WTC11 (cell line): ENCODE results near the gene POLDIP3.

Source experiments
- CDX4 ChIP-seq: fragments of 250-450 bp; sonication (Bioruptor Pico); IDR thresholded peaks from 2 replicates; pipeline ENCODE4 v1.9.0; 2021; ENCODE audit warnings: moderate library complexity, mild to moderate bottlenecking, inconsistent platforms, borderline replicate concordance
- CREB1 ChIP-seq: sonication (generic); formaldehyde crosslinking; IDR thresholded peaks from 2 replicates; pipeline ENCODE4 v1.8.0; 2023; ENCODE audit warnings: mild to moderate bottlenecking, missing genetic modification reagents
- TF ChIP-seq, protein P1 (sequence below): fragments of 200-600 bp; IDR thresholded peaks from 2 replicates; pipeline ENCODE4 v1.8.0; 2022; ENCODE audit warnings: antibody characterized with exemption
- TF ChIP-seq, protein P2 (sequence below): sonication (generic); formaldehyde crosslinking; IDR thresholded peaks from 2 replicates; pipeline ENCODE4 v1.8.1; 2023; ENCODE audit warnings: mild to moderate bottlenecking, missing genetic modification reagents

DNA sequence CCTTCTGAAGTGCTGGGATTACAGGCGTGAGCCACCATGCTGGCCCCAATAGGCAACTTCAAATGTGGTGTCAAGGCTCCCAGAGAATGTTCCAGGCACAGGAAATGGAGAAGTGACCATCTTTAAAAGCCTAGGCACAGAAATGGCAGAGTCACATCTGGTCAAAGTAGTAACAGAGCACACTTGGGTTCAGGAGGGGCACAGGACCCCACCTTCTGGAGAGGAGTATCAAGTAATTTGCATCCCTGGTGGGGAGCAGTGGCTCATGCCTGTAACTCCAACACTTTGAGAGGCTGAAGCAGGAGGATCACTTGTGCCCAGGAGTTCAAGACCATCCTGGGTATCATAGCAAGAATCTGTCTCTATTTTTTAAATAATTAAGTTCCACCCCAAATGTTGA, 31.7 kb downstream of the POLDIP3 start:
- TF ChIP-seq, protein P1, sequence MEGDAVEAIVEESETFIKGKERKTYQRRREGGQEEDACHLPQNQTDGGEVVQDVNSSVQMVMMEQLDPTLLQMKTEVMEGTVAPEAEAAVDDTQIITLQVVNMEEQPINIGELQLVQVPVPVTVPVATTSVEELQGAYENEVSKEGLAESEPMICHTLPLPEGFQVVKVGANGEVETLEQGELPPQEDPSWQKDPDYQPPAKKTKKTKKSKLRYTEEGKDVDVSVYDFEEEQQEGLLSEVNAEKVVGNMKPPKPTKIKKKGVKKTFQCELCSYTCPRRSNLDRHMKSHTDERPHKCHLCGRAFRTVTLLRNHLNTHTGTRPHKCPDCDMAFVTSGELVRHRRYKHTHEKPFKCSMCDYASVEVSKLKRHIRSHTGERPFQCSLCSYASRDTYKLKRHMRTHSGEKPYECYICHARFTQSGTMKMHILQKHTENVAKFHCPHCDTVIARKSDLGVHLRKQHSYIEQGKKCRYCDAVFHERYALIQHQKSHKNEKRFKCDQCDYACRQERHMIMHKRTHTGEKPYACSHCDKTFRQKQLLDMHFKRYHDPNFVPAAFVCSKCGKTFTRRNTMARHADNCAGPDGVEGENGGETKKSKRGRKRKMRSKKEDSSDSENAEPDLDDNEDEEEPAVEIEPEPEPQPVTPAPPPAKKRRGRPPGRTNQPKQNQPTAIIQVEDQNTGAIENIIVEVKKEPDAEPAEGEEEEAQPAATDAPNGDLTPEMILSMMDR, result no peak
- TF ChIP-seq CDX4 (no peak), CREB1 (CRISPR knock-in tag) (no peak)
- TF ChIP-seq, protein P2, sequence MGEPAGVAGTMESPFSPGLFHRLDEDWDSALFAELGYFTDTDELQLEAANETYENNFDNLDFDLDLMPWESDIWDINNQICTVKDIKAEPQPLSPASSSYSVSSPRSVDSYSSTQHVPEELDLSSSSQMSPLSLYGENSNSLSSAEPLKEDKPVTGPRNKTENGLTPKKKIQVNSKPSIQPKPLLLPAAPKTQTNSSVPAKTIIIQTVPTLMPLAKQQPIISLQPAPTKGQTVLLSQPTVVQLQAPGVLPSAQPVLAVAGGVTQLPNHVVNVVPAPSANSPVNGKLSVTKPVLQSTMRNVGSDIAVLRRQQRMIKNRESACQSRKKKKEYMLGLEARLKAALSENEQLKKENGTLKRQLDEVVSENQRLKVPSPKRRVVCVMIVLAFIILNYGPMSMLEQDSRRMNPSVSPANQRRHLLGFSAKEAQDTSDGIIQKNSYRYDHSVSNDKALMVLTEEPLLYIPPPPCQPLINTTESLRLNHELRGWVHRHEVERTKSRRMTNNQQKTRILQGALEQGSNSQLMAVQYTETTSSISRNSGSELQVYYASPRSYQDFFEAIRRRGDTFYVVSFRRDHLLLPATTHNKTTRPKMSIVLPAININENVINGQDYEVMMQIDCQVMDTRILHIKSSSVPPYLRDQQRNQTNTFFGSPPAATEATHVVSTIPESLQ (CRISPR knock-in tag), result no peak
